HEK293T (cell line): ENCODE results near the gene KIAA1671.

Experiments
- ARNT ChIP-seq: fragments of 450-650 bp; IDR thresholded peaks from 2 replicates; pipeline ENCODE4 v1.6.1; 2017; ENCODE audit warnings: mild to moderate bottlenecking
- BHLHE40 ChIP-seq: fragments of 450-650 bp; IDR thresholded peaks from 2 replicates; pipeline ENCODE4 v1.6.1; 2016; ENCODE audit warnings: mild to moderate bottlenecking, moderate library complexity, borderline replicate concordance
- CTBP1 ChIP-seq: fragments of 450-650 bp; IDR thresholded peaks from 2 replicates; pipeline ENCODE4 v1.6.1; 2016; ENCODE audit warnings: borderline replicate concordance
- ELF4 ChIP-seq: fragments of 450-650 bp; IDR thresholded peaks from 2 replicates; pipeline ENCODE4 v1.6.1; 2017; ENCODE audit warnings: antibody characterized with exemption
- FOXK2 ChIP-seq: fragments of 450-650 bp; IDR thresholded peaks from 2 replicates; pipeline ENCODE4 v1.6.1; 2016; ENCODE audit warnings: mild to moderate bottlenecking
- FOXM1 ChIP-seq: fragments of 450-650 bp; IDR thresholded peaks from 2 replicates; pipeline ENCODE4 v1.6.1; 2017; ENCODE audit warnings: mild to moderate bottlenecking, borderline replicate concordance
- LEF1 ChIP-seq: fragments of 450-650 bp; IDR thresholded peaks from 2 replicates; pipeline ENCODE4 v1.6.1; 2017; ENCODE audit warnings: mild to moderate bottlenecking, borderline replicate concordance
- NFRKB ChIP-seq: fragments of 450-650 bp; IDR thresholded peaks from 2 replicates; pipeline ENCODE4 v1.6.1; 2016; ENCODE audit warnings: mild to moderate bottlenecking, moderate library complexity
- PKNOX1 ChIP-seq: fragments of 450-650 bp; IDR thresholded peaks from 2 replicates; pipeline ENCODE4 v1.6.1; 2016
- SP1 ChIP-seq: fragments of 450-650 bp; IDR thresholded peaks from 2 replicates; pipeline ENCODE4 v1.6.1; 2017
- SUZ12 ChIP-seq: fragments of 450-650 bp; IDR thresholded peaks from 2 replicates; pipeline ENCODE4 v1.6.1; 2016; ENCODE audit warnings: mild to moderate bottlenecking

GRCh38 chr22:25120093-25120561 is 167.6 kb downstream of the KIAA1671 start:
- TF ChIP-seq ELF4 = no peak
- TF ChIP-seq BHLHE40 = no peak
- no peak for TF ChIP-seq SP1
- TF ChIP-seq LEF1 = no peak
- TF ChIP-seq NFRKB = no peak
- no peak for TF ChIP-seq ARNT
- TF ChIP-seq SUZ12 = no peak
- TF ChIP-seq PKNOX1 = no peak
- TF ChIP-seq FOXM1 = no peak
- TF ChIP-seq FOXK2 = no peak
- no peak for TF ChIP-seq CTBP1
